HK-2 (cell line): ENCODE results near the gene SLC29A2.
"Not testable (repeated sequence)": the region's sequence is repeated elsewhere in the genome, so short reads cannot be mapped to it uniquely, and the experiment has no call there.

Experiments used
- DNase-seq: peaks from one replicate; pipeline ENCODE4 v3.0.0-alpha.2; 2018; ENCODE audit not compliant: unreplicated experiment

SLC29A2 gene

DNA sequence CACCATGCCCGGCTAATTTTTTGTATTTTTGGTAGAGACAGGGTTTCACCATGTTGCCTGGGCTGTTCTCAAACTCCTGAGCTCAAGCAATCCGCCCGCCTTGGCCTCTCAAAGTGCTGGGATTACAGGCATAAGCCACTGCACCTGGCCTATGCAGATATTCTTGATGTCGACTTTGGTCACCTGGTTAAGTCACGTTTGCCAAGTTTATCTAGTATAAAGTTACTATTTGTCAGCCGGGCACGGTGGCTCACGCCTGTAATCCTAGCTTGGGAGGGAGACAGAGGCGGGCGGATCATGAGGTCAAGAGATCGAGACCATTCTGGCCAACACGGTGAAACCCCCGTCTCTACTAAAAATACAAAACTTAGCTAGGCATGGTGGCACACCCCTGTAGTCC, 12.8 kb upstream of the SLC29A2 start:
- not testable (repeated sequence) for DNase-seq

DNA sequence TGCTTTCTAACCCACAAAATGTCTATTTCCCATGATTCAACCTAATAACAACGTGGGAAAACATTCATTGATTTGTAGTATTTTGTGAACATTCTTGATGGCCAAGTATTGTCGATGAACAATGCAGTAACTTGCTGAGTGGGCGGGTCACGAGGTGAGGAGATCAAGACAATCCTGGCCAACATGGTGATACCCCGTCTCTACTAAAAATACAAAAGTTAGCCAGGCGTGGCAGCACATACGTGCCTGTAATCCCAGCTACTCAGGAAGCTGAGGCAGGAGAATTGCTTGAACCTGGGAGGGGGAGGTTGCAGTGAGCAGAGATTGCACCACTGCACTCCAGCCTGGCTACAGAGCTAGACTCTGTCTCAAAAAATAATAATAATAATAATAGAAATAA, 8.7 kb upstream of the SLC29A2 start:
- DNase-seq, result peak; percentile 28

DNA sequence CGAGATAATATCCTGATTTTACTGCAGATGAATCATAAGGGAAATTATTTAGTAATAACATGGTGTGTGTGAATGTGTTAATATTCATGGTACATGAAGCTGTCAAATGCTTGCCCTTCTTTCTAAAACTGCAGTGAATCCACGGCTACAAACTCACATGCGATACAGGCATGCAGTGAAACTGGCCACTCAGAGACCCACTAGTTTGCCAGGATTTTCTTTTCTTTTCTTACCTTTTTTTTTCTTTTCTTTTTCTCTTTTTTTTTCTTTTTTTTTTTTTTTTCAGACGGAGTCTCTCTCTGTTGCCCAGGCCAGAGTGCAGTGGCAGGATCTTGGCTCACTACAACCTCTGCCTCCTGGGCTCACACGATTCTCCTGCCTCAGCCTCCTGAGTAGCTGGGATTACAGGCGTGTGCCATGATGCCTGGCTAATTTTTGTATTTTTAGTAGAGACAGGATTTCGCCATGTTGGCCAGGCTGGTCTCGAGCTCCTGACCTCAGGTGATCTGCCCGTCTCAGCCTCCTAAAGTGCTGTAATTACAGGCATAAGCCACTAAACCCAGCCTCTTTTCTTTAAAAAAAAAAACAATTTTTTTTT, 2.2 kb upstream of the SLC29A2 start:
- DNase-seq, result not testable (repeated sequence)

DNA sequence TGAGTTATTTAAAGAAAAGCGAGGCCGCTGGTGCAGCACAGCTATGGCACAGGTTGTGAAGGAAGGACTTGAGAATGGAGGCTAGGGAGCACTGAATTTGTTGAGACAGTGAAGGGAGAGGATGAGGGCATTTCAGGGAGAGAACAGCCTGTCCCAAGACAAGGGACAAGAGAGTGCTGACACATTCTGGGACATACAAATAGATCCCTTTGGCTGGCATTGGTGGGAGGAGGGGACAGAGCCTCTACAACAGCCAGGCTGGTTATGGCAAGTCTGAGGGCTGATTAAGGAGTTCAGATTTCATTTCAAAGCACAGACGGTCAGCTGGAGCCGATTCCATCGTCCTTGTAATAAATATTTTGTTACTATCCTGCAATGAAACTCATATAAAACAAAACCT, 1.7 kb upstream of the SLC29A2 start:
- no peak for DNase-seq

DNA sequence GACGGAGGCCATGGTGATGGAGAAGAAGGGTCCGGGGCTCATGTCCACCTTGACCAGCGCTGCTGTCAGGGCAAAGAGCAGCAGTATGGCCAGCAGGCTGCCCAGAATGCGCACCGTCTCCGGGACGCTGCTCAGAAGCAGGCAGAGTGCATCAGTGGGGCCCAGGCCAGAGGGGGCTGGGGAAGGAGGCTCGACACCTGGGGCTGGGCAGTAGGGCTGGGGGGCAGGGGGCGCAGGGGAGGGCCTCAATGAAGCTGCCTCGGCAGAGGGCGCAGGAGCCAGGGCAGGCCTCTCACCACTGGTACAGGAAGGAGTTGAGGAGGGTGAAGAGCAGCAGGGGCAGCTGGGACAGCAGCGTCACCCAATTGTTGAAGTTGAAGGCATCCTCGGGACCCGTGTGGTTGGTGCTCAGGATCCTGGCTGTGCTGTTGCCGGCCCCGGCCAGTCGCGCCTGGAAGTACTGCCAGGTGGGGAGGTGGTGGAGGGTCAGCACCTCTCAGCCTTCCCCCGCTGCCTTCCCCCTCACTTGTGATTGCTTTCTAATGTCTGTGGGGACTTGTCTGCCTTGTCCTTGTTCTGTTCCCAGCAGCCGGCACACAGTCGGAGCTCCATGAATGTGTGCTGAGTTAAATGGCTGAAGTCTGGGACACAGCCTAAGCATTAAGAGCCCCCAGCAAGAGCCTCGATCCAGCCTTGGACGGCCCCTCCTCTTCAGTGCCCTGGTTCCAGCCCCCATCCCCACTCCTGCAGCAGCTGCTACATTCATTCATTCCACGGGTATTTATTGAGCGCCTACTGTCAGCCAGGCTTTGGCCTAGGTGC, 2.3 kb downstream of the SLC29A2 start:
- no peak for DNase-seq

DNA sequence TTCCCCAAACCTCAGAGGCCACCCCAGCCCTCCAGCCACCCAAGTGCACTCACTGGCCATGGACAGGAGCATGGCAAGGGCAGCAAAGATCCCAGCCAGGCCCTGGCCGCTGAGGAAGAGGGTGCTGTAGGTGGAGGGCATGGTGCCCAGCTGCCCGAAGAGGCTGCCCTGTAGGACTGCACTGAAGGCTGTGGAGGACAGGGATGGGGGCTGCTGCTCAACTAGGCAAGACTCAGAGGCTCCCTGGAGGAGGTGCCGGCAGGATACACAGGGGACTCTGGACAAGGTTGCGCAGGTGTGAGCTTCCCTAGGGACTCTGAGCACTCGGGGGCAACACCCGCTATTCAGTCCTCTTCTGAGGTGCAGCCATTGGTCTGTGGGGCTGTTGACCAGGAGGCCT, 3.1 kb downstream of the SLC29A2 start:
- DNase-seq, result no peak

DNA sequence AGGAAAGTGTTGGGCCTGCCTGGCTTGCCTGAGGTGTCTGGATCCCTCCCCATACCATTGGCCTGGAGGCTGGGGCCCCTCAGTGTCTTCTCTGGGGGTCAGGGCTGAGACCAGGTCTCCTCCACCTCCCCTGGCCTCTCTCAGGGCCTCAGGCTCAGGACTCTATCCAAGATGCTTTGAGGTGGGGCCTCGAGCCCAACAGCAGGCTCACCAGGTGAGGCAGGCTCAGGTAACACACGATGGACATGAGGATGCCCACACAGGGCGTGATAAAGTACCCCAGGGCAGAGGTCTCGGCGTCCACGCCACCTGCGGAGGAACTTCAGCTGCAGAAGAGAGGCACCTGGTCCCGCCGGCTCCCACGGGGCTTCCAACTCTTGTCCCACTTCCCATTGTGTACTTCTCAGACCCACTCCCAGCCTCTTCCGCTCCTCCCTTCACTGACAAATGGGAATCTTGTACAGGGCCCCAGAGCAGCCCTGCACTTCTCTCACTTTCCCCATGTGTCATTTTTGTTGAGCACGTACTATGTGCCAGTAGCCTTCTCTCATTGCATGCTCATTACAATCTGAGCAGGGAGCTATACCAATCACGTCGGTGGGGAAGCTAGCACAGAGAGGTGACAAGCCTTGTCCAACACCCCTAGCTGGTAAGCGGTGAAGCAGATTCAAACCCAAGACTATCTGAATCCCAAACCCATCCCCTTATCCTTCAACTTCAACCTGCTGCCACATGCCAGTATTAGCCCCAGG, 3.8 kb downstream of the SLC29A2 start:
- no peak for DNase-seq

DNA sequence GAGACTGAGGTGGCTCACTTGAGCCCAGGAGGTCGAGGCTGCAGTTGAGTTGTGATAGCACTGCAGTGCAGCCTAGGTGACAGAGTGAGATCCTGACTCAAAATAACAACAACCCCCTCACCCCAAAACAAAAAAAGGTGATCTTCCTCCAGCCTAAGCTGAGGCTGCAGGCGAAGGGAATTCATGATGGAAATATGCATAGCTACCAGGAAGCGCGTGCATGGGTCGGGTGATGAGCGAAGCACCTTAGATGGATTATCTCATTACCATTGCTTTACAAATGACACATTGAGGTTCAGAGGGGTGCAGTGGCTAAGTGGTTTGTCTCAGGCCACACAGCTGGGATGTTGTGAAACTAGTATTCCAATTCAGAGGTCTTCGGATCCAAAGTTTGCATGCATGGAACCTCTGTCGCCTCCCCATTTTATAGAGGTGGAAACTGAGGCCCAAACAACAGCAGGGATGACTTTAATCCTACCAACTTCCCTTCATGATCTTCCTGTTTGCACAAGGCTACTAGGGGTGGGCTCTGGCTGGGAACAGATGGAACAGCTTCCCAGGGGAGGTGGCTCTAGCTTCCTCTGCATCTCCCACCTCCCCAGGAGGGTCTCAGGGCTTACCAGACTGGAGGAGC, 4.6 kb downstream of the SLC29A2 start:
- DNase-seq, result no peak

DNA sequence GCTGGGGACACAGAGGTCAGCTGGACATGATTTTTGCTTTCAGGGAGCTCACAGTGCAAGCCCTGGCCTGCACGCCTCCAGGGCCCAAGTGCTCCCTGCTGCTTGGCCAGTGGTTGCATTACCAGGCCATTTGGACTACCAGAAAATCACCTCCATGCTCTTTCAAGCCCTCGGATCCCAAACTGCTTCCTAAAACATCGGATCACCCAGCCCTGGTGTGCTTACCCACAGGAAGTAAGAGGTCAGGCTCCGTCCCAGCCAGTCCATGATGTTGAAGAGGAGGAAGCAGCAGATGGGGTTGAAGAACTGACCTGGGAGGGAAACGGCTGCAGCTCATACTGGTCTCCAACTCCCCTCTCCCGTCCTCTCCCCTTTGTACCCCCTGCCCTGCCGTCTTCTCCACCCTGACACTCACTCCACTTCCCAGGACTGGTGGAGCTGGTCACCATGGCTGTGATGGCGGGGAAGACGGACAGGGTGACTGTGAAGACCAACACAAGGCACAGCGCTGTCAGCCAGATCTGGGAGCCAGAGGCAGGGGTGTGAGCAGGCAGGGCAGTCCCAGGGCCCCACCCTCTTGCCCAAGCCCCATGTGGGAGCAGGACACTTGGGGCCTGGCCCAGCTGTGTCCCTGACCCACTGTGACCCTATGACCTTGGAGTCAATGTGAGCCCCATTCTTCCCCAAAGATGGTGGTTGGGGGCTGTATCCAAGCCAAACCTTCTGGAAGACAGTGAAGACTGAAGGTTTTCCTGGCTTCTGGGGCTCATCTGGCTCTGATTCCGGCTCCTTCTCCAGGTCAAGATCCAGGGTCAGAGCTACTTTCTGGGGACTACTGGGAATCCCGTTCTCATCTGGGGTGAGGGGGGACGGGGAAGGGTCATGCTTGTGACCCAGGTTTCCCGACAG, 5.6 kb downstream of the SLC29A2 start:
- no peak for DNase-seq

DNA sequence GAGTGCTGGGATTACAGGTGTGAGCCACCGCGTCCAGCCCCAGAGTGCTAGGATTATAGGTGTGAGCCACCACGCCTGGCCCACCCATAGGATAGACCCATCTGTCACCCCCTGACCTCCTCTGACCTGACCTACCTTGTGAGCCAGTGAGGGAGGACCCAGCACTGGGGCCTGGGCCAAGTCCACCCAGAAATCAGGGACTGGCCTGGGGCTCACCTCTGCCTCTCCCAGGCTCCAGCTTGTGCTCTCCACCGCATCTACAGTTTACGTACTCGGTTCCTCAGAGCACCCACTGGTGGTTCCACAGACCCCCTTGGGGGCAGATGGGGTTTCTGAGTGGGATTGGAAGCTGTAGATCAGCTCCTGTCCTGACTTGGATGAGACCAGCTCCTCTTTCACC, 6.4 kb downstream of the SLC29A2 start:
- DNase-seq, result no peak

DNA sequence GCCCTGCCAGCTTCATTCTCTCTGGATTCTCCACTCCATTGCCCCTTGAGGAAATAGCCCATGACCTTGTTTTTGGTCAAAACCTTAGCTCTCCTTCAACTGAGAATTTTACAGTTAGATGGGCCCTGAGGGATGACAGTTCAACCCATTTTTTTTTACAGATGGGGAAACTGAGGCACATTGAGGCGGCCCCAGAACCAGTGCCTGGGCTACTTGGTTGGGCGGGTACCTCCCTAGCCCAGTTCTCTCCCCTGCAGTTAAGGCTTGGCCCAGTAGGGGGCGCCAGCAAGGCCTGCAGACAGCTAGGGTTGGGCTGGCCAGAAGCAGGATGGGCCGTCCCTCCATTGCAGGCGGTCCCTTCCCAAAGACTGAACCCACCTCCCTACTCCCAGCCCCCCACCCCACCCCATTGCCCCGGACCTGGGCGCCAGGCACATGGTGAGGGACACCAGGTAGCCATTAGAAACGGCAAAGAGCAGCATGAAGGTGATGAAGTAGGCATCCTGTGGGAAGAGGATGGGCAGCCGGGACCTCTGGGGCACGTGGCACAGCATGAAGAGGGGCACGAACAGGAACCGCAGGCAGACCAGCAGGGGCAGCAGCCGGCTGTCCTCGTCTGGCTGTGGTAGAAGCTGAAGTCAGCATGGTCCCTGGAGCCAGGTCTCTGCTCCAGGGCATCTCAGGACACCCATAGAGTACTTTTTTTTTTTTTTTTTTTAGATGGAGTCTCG, 7.6 kb downstream of the SLC29A2 start:
- peak; percentile 52 for DNase-seq

DNA sequence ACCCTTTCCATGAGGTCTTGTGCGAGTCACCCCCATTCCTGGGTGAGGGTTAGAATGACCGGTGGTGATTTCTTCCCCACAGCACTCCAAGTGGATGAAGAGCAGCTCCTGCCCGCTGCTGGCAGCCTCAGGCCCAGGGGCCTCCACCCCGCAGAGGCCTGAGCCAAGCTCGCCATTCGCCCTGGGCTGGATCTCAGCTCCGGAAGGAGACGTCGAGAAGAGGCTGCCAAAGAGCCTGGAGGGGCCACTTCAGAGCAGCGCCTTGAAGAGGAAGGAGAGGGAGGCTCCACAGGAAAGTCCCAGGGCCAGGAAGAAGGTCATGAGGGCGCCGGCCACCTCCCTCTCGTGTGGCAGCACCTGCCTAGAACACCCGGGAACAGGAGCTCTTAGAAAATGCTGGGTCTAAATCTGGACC, 8.4 kb downstream of the SLC29A2 start:
- DNase-seq, result no peak

DNA sequence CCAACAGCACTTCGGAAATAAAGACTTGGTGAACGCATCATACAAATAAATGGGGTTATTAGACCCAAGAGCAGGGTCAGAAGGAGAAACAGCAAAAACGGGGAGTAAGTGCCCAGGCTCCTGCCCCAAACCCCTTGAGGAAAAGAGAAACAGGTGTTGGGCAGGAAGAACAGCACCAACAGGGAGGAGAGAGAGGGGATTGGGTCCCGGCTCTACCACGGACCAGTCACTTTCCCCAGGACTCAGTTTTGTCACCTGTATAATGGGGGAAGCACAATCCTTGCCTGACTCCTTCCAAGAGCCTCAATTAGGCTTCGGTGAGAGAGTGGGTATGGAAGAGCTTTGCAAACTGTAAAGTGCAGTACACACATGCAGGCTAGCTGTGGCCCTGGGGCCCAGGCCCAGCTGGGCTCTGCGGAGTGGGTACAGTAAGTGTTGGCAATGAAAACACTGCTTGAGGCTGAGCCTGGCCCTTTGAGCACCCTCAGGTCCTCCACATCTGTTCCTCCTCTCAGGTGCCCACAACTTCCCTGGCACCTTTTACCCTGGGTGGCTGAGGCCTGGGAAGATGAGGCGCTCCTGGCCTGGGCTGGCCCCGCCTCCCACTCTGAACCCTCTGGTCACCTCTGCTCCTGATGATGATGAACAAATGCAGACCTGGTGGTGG, 8.9 kb downstream of the SLC29A2 start:
- no peak for DNase-seq

DNA sequence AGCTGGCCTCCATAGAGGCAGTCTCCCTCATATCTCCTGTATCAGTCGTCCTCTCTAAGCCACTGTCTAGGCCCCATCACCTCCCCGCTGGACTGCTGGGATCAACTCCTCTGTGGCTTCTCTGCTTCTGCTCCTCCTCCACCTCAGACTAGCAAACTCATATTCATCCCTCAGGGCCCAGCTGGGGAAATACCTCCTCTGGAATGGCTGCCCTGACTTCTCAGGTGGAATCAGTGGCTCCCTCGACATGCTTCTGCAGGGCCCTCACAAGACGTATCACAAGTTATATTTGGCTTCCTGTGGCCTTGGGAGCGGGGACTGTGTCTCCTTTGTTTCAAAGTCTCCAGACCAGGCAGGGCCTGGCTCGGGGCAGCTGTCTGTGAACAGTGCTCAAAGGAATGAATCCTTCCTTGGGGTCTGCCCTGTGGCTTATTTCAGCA, 10.0 kb downstream of the SLC29A2 start:
- no peak for DNase-seq

DNA sequence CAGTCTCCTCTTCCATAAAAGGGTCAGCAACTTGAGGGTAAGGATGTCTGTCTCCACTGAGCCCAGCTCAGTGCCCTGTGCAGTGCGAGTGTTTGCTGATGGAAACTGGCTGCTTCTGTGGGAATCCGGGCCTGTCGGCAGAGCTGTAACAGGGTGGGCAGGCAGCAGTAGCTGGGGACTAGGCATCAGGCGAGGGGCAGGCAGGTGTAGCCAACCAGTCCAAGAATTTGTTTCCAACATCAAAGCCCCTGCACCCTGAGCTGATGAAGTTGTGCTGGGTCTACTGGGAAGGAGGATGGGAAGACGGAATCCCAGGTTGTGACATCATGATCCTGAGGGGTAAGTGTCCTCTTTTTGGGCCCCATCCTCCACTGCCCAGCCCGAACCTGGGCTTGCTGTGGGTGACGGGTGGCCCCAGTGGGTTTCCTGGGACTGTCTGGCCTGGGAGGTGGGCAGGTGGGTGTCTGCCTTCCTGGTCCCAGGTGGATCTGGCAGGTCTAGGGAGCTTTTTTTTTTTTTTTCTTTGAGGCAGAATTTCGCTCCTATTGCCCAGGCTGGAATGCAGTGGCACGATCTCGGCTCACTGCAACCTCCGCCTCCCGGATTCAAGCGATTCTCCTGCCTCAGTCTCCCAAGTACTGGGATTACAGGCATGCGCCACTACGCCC, 11.0 kb downstream of the SLC29A2 start:
- DNase-seq, result no peak

DNA sequence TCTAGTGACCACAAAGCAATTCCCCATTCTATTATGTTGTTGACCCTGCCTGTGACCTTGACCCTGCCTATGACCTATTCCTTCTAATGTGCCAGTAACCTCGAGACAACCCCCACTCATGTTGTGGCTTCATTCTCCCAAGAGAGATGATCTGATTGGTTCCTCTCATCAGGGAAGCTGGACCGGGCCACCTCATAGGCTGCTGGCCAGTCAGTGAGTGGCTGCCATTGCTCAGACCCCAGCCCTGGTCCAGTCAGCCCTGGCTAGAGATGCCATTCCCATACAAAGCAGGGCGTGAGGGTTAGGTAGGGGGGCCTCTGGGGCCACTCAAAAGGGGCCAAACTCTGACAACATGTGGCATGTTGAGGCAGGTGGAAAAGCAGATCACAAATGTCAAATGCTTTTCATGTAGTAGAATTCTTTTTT, 11.9 kb downstream of the SLC29A2 start:
- no peak for DNase-seq

DNA sequence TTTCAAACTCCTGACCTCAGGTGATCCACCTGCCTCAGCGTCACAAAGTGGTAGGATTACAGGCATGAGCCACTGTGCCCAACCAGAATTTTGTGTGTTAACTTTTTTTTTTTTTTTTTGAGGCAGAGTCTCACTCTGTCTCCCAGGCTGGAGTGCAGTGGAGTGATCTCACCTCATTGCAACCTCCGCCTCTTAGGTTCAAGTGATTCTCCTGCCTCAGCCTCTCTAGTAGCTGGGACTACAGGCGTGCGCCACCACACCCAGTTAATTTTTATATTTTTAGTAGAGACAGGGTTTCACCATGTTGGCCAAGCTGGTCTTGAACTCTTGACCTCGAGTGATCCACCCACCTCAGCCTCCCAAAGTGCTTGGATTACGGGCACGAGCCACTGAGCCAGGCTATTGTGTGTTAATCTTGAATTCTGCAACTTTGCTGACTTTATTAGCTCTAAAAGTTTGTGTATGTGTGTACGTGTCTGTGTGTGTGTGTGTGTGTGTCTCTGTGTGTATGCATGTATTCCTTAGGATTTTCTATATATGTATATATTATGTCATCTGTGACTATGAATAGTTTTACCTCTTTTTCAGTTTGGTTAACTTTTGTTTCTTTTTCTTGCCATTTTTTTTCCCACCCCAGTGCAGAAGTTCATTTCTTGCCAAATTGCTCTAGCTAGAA, 20.9 kb downstream of the SLC29A2 start:
- DNase-seq, result not testable (repeated sequence)

DNA sequence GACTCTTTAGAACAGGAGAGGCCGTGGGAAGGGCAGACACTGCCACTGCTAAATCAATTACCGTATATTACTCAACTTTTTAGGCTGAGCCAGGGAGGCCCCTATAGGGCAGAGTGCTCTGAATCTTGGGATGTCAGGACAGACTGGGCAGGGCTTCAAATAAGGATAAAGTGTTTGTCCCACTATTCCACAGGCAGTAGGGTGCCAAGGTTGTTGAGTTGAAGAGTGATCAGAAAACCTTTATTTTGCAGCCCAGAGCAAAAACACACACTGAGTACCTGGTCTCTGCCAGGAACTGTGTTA, 22.5 kb downstream of the SLC29A2 start:
- no peak for DNase-seq
